Measurements from ENCODE around the gene CACNA1E.

DNA sequence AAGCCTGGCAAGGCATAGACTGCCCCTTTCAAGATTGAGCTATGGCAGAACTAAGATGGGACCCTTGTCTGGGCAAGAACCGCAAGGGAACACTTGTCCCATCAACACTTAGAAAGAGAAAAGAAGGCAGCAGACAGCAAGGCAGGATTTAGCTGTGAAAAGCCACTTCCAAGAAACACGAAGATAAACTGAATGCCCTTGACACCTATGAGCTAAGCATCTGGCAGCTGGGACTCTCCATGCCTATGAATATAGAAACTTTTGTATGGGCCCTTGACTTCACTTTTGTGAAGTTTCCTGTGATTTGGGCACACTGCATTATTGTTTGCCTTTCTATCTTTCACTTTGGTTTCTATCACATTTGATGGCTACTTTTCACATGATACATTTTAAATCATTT, 24.9 kb upstream of the CACNA1E start:
- TF ChIP-seq, protein P1, sequence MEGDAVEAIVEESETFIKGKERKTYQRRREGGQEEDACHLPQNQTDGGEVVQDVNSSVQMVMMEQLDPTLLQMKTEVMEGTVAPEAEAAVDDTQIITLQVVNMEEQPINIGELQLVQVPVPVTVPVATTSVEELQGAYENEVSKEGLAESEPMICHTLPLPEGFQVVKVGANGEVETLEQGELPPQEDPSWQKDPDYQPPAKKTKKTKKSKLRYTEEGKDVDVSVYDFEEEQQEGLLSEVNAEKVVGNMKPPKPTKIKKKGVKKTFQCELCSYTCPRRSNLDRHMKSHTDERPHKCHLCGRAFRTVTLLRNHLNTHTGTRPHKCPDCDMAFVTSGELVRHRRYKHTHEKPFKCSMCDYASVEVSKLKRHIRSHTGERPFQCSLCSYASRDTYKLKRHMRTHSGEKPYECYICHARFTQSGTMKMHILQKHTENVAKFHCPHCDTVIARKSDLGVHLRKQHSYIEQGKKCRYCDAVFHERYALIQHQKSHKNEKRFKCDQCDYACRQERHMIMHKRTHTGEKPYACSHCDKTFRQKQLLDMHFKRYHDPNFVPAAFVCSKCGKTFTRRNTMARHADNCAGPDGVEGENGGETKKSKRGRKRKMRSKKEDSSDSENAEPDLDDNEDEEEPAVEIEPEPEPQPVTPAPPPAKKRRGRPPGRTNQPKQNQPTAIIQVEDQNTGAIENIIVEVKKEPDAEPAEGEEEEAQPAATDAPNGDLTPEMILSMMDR (IDR thresholded peaks at IDR 0.05), result no peak
- TF ChIP-seq EZH2 (IDR thresholded peaks at IDR 0.05; ENCODE audit: borderline replicate concordance, insufficient read depth, low read depth, low read length, poor library complexity, severe bottlenecking), result no peak
